ENCODE measurements around the gene S100A9.

GRCh38 chr1:153348511-153349362 is 8.9 kb upstream of the S100A9 start, which contains the start of gene PGLYRP4:
- TF ChIP-seq CTCF (conservative IDR thresholded peaks at IDR 0.05; ENCODE audit: low read depth, low read length) (no peak), USF2 (IDR thresholded peaks at IDR 0.05; ENCODE audit: low read depth, low read length) (no peak), POLR2A (IDR thresholded peaks at IDR 0.05; ENCODE audit: low read depth, low read length) (no peak), MXI1 (IDR thresholded peaks at IDR 0.05; ENCODE audit: borderline replicate concordance, low read depth, low read length) (no peak), MAZ (IDR thresholded peaks at IDR 0.05; ENCODE audit: borderline replicate concordance, low read depth, low read length) (no peak), CHD1 (IDR thresholded peaks at IDR 0.05; ENCODE audit: low read depth, low read length) (no peak), MAFK (IDR thresholded peaks at IDR 0.05; ENCODE audit: low read depth, low read length) (no peak), BHLHE40 (IDR thresholded peaks at IDR 0.05; ENCODE audit: low read depth, low read length) (no peak), RFX5 (IDR thresholded peaks at IDR 0.05; ENCODE audit: low read depth, low read length) (no peak), RAD21 (IDR thresholded peaks at IDR 0.05; ENCODE audit: low read length) (no peak), RCOR1 (IDR thresholded peaks at IDR 0.05; ENCODE audit: insufficient replicate concordance, low read length) (no peak), CEBPB (IDR thresholded peaks at IDR 0.05; ENCODE audit: low read depth, low read length) (no peak), FOS (IDR thresholded peaks at IDR 0.05; ENCODE audit: low read depth, low read length) (no peak)
